GM12873 (cell line): ENCODE measurements around the gene R3HDM1.

Experiments used
- TF ChIP-seq, protein P1 (sequence below): IDR thresholded peaks from 2 replicates; pipeline ENCODE4 v1.5.1; 2012; ENCODE audit warnings: low read depth, mild to moderate bottlenecking, moderate library complexity, low read length, control low read depth; ENCODE audit not compliant: insufficient read depth; ENCODE audit errors: missing control alignments

The R3HDM1 gene

DNA sequence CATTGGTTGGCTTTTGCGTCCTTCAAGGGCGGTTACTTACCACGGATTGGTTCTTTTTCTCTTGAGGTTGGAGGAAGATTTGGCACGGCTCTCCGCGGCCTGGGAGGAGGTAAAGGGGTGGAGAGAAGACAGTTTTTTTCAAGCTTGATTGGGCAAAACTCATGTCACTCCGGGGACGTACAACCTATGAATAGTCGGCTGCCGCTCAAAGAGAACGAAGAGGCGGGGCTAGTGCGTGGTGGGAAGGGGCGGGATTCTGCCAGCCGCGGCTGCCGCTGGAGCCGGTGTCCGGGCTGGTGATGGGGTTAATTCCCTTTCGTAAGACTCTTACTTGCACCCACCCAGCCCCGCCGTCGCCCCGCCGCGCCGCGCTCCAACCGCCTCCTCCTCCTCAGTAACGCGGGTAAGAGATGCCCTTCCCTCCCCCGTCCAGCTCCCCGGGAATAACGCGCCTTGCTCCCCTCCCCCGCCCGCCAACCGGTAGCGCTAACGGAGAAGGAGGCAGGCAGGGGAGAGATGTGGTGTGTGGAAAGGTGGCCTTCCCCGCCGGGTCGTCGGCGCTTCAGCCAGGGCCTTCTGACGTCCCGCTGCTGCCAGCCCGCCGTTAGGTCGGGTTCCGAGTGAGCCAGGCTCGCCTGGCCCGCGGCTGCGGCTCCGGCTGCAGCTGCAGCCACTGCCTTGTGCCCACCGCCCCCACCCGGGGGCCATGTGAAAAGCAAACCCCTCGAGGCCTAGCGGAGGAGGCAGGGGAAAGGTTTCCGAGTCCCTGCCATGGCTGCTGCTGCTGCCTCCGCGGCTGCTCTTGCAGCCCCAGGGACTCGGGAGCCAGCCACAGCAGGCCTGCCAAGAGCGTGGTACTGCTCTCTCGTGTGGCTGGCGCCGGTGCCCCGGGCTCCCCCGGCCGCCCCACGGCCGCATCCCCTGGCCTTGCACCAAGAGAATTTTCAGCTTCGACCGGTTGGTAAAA, at the start of gene R3HDM1:
R3HDM1 (plus strand) TSS at position 254 of the 967 bp plus-strand sequence. CDS start 73,362 bp downstream, outside the sequence.
- TF ChIP-seq, protein P1, sequence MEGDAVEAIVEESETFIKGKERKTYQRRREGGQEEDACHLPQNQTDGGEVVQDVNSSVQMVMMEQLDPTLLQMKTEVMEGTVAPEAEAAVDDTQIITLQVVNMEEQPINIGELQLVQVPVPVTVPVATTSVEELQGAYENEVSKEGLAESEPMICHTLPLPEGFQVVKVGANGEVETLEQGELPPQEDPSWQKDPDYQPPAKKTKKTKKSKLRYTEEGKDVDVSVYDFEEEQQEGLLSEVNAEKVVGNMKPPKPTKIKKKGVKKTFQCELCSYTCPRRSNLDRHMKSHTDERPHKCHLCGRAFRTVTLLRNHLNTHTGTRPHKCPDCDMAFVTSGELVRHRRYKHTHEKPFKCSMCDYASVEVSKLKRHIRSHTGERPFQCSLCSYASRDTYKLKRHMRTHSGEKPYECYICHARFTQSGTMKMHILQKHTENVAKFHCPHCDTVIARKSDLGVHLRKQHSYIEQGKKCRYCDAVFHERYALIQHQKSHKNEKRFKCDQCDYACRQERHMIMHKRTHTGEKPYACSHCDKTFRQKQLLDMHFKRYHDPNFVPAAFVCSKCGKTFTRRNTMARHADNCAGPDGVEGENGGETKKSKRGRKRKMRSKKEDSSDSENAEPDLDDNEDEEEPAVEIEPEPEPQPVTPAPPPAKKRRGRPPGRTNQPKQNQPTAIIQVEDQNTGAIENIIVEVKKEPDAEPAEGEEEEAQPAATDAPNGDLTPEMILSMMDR, result peak; percentile 31

GRCh38 chr2:135485441-135485840, 45.8 kb upstream of the R3HDM1 start:
- TF ChIP-seq, protein P1, result no peak

GRCh38 chr2:135490376-135490775, 40.9 kb upstream of the R3HDM1 start:
- TF ChIP-seq, protein P1, result no peak

- TF ChIP-seq, protein P1, result no peak
These were observed 36.8 kb upstream of the R3HDM1 start for GRCh38 chr2:135494503-135494902.

DNA sequence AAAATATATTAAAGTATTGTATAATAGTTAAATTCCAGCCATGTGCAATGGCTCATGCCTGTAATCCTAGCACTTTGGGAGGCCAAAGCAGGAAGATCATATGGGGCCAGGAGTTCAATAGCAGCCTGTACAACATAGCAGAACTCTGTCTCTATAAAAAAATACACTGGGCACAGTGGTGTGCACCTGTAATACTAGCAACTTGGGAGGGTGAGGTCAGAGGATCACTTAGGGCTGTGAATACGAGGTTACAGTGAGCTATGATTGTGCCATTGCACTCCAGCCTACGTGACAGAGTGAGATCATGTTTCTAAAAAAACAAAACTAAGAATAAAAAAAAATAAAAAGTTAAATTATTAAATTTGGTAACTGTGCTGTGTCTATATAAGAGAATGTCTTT, 36.4 kb upstream of the R3HDM1 start:
- TF ChIP-seq, protein P1, result no peak

- TF ChIP-seq, protein P1, result no peak
These were observed 26.5 kb upstream of the R3HDM1 start for GRCh38 chr2:135504811-135505210.

DNA sequence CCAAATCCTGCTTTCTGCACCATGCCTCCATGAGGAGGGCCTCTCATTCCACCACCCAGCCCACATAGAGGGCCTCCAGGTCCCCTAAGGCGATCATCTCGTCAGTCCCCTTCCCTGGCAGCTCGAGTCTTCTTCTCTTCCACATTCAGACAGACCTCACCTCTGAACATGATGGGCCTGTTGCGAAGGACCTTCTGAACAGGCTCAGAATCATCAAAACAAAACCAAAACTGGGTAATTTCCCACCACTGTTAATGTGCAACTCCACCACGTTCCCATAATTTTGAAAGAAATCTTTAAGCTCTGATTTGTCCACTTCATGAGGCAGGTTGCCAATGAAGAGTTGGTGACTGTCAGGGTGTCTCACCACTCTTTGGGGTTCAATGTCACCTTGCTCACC, 20.7 kb upstream of the R3HDM1 start:
- TF ChIP-seq, protein P1, result no peak
